SK-N-SH (cell line): ENCODE measurements around the gene GALNT1. TPM values are rescaled to one million over a fixed set of nuclear protein-coding genes. Genes with fewer than 3 reads are reported as not detected.

Source experiments
- CTCF ChIA-PET: fragments of 300-600, 350-600 bp; formaldehyde crosslinking; extraction: SDS; loops from one replicate; lab custom pipeline; 2021; lab: Yijun Ruan, JAX
- POLR2A ChIA-PET: fragments of 350-600 bp; sonication (Branson Sonifier 250); formaldehyde crosslinking; extraction: SDS; loops from one replicate; lab custom pipeline; 2020; ENCODE audit warnings: antibody characterized with exemption, inconsistent platforms; lab: Yijun Ruan, JAX
- DNase-seq: peaks from one replicate; pipeline ENCODE4 v3.0.0; 2012
- H2AFZ ChIP-seq: fragments of 200-600 bp; sonication (generic); 2 replicates; pipeline ENCODE4 v1.8.1; 2016; ENCODE audit warnings: antibody characterized with exemption, mild to moderate bottlenecking, low read depth
- H3F3A ChIP-seq: fragments of 200-600 bp; sonication (generic); replicated peaks from 2 replicates; pipeline ENCODE3; 2016; ENCODE audit warnings: antibody characterized with exemption, mild to moderate bottlenecking; ENCODE audit not compliant: insufficient read depth
- H3K27ac ChIP-seq, 2 experiments: fragments of 200-500 bp in 1 of 2; fragments of 200-600 bp in 1 of 2; sonication (Bioruptor generic) in 1 of 2; sonication (generic), shearing (Covaris generic) in 1 of 2; 2 replicates each; pipeline versions ENCODE4 v1.5.1 to v1.6.1; 2014 to 2016; ENCODE audit warnings: low read depth in 2 of 2, inconsistent platforms in 1 of 2, low read length in 1 of 2, mild to moderate bottlenecking in 1 of 2, mixed read lengths in 1 of 2
- H3K27me3 ChIP-seq: fragments of 200-600 bp; sonication (generic), shearing (Covaris generic); 2 replicates; pipeline ENCODE4 v1.6.1; 2016; ENCODE audit warnings: mixed run types; ENCODE audit not compliant: insufficient read depth
- H3K36me3 ChIP-seq, 2 experiments: fragments of 200-500 bp in 1 of 2; fragments of 200-600 bp in 1 of 2; sonication (Bioruptor generic) in 1 of 2; sonication (generic) in 1 of 2; replicated peaks in 1 of 2; 2 replicates each; pipeline versions ENCODE3 to v1.5.1; 2014 to 2016; ENCODE audit warnings: low read length in 1 of 2, mild to moderate bottlenecking in 1 of 2; ENCODE audit not compliant: insufficient read depth in 2 of 2, control insufficient read depth in 1 of 2
- H3K4me1 ChIP-seq, 2 experiments: fragments of 200-500 bp in 1 of 2; fragments of 200-600 bp in 1 of 2; sonication (Bioruptor generic) in 1 of 2; sonication (generic), shearing (Covaris generic) in 1 of 2; 2 replicates each; pipeline versions ENCODE4 v1.5.1 to v1.6.1; 2014 to 2016; ENCODE audit warnings: low read depth in 1 of 2, low read length in 1 of 2, mixed run types in 1 of 2; ENCODE audit not compliant: insufficient read depth in 2 of 2, control insufficient read depth in 1 of 2
- H3K4me2 ChIP-seq: fragments of 200-600 bp; sonication (generic), shearing (Covaris generic); 2 replicates; pipeline ENCODE4 v1.6.1; 2017; ENCODE audit warnings: mixed run types
- H3K4me3 ChIP-seq, 2 experiments: fragments of 200-500 bp in 1 of 2; fragments of 200-600 bp in 1 of 2; sonication (Bioruptor generic) in 1 of 2; sonication (generic), shearing (Covaris generic) in 1 of 2; 2 replicates each; pipeline versions ENCODE4 v1.5.1 to v1.8.1; 2014 to 2016; ENCODE audit warnings: low read depth in 2 of 2, inconsistent platforms in 1 of 2, low read length in 1 of 2, mild to moderate bottlenecking in 1 of 2, mixed read lengths in 1 of 2, moderate library complexity in 1 of 2
- H3K79me2 ChIP-seq: fragments of 200-600 bp; sonication (generic); 2 replicates; pipeline ENCODE4 v1.8.1; 2017; ENCODE audit warnings: mild to moderate bottlenecking; ENCODE audit not compliant: insufficient read depth
- H3K9ac ChIP-seq: fragments of 200-600 bp; sonication (generic); 2 replicates; pipeline ENCODE4 v1.6.1; 2017; ENCODE audit warnings: mixed run types
- H3K9me2 ChIP-seq: fragments of 200-600 bp; sonication (generic); 2 replicates; pipeline ENCODE4 v1.6.1; 2017; ENCODE audit warnings: mixed run types
- H3K9me3 ChIP-seq: fragments of 200-600 bp; sonication (generic); 2 replicates; pipeline ENCODE4 v1.6.1; 2017; ENCODE audit warnings: mixed run types, mild to moderate bottlenecking, moderate library complexity
- H4K20me1 ChIP-seq: fragments of 200-600 bp; sonication (generic); 2 replicates; pipeline ENCODE4 v1.6.1; 2017; ENCODE audit warnings: mild to moderate bottlenecking, mixed run types; ENCODE audit not compliant: insufficient read depth
- CHD2 ChIP-seq: fragments of 150-350 bp; IDR thresholded peaks from 2 replicates; pipeline ENCODE4 v1.6.1; 2018; ENCODE audit warnings: low read length; ENCODE audit not compliant: partially characterized antibody
- FOSL2 ChIP-seq: IDR thresholded peaks from 2 replicates; pipeline ENCODE4 v1.4.0; 2012; ENCODE audit warnings: low read depth, mild to moderate bottlenecking, moderate library complexity, borderline replicate concordance
- GABPA ChIP-seq: IDR thresholded peaks from 2 replicates; pipeline ENCODE4 v1.4.0; 2012; ENCODE audit warnings: low read depth, mild to moderate bottlenecking
- SMC3 ChIP-seq: IDR thresholded peaks from 2 replicates; pipeline ENCODE4 v1.6.1; 2012; ENCODE audit warnings: low read depth, low read length, improper control_type of control experiment
- TCF12 ChIP-seq: IDR thresholded peaks from 2 replicates; pipeline ENCODE4 v1.4.0; 2012
- WGBS: methylation state at CpG from one replicate; pipeline ENCODE4 v1.1.6; 2017; ENCODE audit warnings: low lambda C conversion rate; 5-methylcytosine and 5-hydroxymethylcytosine counted together
- polyA plus RNA-seq, 3 experiments: library from polyadenylated mRNA; depleted of rRNA; stranded (reverse); fragments of >200 nt; gene quantifications; 2 replicates each; pipeline ENCODE4 v1.2.3, GENCODE V29; 2012
- TF ChIP-seq, protein P1 (sequence below): IDR thresholded peaks from 2 replicates; pipeline ENCODE4 v1.6.1; 2012; ENCODE audit warnings: mild to moderate bottlenecking, low read depth, low read length, moderate library complexity
- TF ChIP-seq, protein P2 (sequence below): IDR thresholded peaks from 2 replicates; pipeline ENCODE4 v1.4.0; 2012; ENCODE audit warnings: low read depth, borderline replicate concordance

Gene GALNT1
- polyA plus RNA-seq, 1 of the 3 experiments (the other 2 are of a cell fraction) = 15.7 TPM

DNA sequence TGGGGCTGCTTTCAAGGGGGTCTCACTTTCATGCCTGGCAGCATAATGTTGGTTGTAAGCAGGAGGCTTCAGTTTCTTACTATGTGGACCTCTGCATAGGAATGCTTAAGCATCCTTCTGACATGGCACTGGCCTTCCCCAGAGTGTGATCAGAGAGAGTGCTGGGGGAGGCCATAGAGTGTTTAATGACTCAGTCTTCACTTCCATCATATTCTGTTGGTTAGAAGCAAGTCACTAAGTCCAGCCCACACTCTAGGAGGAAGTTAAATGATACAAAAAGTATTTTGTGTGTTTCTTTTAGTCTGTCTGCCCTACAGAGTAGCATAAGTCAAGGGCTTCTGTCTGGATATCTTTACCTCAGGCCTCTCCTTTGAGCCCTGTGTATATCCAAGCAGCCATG is 64.9 kb downstream of the GALNT1 start (continued):
- TF ChIP-seq, protein P1, sequence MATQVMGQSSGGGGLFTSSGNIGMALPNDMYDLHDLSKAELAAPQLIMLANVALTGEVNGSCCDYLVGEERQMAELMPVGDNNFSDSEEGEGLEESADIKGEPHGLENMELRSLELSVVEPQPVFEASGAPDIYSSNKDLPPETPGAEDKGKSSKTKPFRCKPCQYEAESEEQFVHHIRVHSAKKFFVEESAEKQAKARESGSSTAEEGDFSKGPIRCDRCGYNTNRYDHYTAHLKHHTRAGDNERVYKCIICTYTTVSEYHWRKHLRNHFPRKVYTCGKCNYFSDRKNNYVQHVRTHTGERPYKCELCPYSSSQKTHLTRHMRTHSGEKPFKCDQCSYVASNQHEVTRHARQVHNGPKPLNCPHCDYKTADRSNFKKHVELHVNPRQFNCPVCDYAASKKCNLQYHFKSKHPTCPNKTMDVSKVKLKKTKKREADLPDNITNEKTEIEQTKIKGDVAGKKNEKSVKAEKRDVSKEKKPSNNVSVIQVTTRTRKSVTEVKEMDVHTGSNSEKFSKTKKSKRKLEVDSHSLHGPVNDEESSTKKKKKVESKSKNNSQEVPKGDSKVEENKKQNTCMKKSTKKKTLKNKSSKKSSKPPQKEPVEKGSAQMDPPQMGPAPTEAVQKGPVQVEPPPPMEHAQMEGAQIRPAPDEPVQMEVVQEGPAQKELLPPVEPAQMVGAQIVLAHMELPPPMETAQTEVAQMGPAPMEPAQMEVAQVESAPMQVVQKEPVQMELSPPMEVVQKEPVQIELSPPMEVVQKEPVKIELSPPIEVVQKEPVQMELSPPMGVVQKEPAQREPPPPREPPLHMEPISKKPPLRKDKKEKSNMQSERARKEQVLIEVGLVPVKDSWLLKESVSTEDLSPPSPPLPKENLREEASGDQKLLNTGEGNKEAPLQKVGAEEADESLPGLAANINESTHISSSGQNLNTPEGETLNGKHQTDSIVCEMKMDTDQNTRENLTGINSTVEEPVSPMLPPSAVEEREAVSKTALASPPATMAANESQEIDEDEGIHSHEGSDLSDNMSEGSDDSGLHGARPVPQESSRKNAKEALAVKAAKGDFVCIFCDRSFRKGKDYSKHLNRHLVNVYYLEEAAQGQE = no peak
- TF ChIP-seq SMC3 = no peak
- TF ChIP-seq, protein P2, sequence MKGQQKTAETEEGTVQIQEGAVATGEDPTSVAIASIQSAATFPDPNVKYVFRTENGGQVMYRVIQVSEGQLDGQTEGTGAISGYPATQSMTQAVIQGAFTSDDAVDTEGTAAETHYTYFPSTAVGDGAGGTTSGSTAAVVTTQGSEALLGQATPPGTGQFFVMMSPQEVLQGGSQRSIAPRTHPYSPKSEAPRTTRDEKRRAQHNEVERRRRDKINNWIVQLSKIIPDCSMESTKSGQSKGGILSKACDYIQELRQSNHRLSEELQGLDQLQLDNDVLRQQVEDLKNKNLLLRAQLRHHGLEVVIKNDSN = no peak

GRCh38 chr18:35653392-35654135 is 72.0 kb downstream of the GALNT1 start:
- no peaks in the 10 kb centered on the region for H3F3A ChIP-seq
- no peaks in the 10 kb centered on the region for H3K27me3 ChIP-seq
- TF ChIP-seq GABPA (no peak), CHD2 (no peak), TCF12 (no peak), FOSL2 (no peak)
- TF ChIP-seq, protein P1 = no peak
- no peaks in the 10 kb centered on the region for H3K36me3 ChIP-seq
- peaks cover 11% of the 10 kb centered on the region for H3K79me2 ChIP-seq
- POLR2A ChIA-PET = no interaction called here
- no peak overlapping the region for H3K27ac ChIP-seq
- H3K9me2 ChIP-seq = no peaks in the 10 kb centered on the region
- no peak overlapping the region for H2AFZ ChIP-seq
- no peak overlapping the region for H3K4me3 ChIP-seq
- CTCF ChIA-PET = interaction anchor here (0.6 to 0.8 kb wide), 2 partner anchors 267 to 719 kb away, joined by 3 read pairs; no protein-coding TSS in a partner anchor
- H3K9me3 ChIP-seq = peaks cover 9% of the 10 kb centered on the region
- no peak for DNase-seq
- no peak overlapping the region for H3K4me2 ChIP-seq
- WGBS = 87% methylated on average over 4 of the region's 4 CpGs
- no peaks in the 10 kb centered on the region; a peak in 1 of 4 replicates for H3K4me1 ChIP-seq
- no peak overlapping the region for H3K9ac ChIP-seq
- H4K20me1 ChIP-seq = no peaks in the 10 kb centered on the region
